Progenitor cell of endocrine pancreas (in vitro differentiated cells): Measurements from ENCODE around the gene PCCA. TPM values are rescaled to one million over a fixed set of nuclear protein-coding genes. Genes with fewer than 3 reads are reported as not detected.

Experiments
- DNase-seq: peaks from one replicate; pipeline ENCODE4 v3.0.0; 2021; ENCODE audit warnings: low spot score; ENCODE audit not compliant: unreplicated experiment
- H3K27ac Mint-ChIP-seq: 2 replicates; pipeline ENCODE4 v1.8.0; 2021; ENCODE audit warnings: mild to moderate bottlenecking, moderate library complexity, mixed read lengths
- H3K27me3 Mint-ChIP-seq: 2 replicates; pipeline ENCODE4 v1.8.0; 2021; ENCODE audit warnings: mixed read lengths
- H3K36me3 Mint-ChIP-seq: 2 replicates; pipeline ENCODE4 v1.8.0; 2022; ENCODE audit warnings: mixed read lengths; ENCODE audit not compliant: insufficient read depth
- H3K4me1 Mint-ChIP-seq: 2 replicates; pipeline ENCODE4 v1.8.0; 2021; ENCODE audit warnings: low read depth, mixed read lengths
- H3K4me3 Mint-ChIP-seq: 2 replicates; pipeline ENCODE4 v1.8.0; 2021; ENCODE audit warnings: low read depth, mild to moderate bottlenecking, moderate library complexity, mixed read lengths
- H3K9me3 Mint-ChIP-seq: 2 replicates; pipeline ENCODE4 v1.8.0; 2021; ENCODE audit warnings: low read depth, mixed read lengths
- CTCF ChIP-seq: fragments of 200-600 bp; sonication (generic); IDR thresholded peaks from one replicate; pipeline ENCODE4 v1.5.0; 2021; ENCODE audit warnings: antibody characterized with exemption, mild to moderate bottlenecking; ENCODE audit not compliant: unreplicated experiment
- total RNA-seq: library from RNA; stranded (reverse); gene quantifications from 2 replicates; pipeline ENCODE4 v1.2.1, GENCODE V29; 2021

PCCA gene
- total RNA-seq, 1 donor from 2014 or later, result 48.1 TPM

- TF ChIP-seq CTCF, result no peak
- Mint-ChIP-seq H3K27me3 (no peaks in the 10 kb centered on the region), H3K4me1 (peaks cover 6% of the 10 kb centered on the region), H3K36me3 (peaks cover 27% of the 10 kb centered on the region), H3K27ac (no peak overlapping the region), H3K9me3 (peaks cover 5% of the 10 kb centered on the region), H3K4me3 (no peak overlapping the region)
- no peak for DNase-seq
Measured at GRCh38 chr13:100115693-100116254, 26.9 kb downstream of the PCCA start.

GRCh38 chr13:100124265-100124664 lies 35.4 kb downstream of the PCCA start:
- H3K4me3 Mint-ChIP-seq, result no peak overlapping the region
- peaks cover 7% of the 10 kb centered on the region for H3K4me1 Mint-ChIP-seq
- DNase-seq, result no peak
- H3K27ac Mint-ChIP-seq, result no peak overlapping the region
- no peaks in the 10 kb centered on the region for H3K27me3 Mint-ChIP-seq
- H3K9me3 Mint-ChIP-seq, result peaks cover 13% of the 10 kb centered on the region
- TF ChIP-seq CTCF, result no peak
- H3K36me3 Mint-ChIP-seq, result peaks cover 21% of the 10 kb centered on the region

- H3K9me3 Mint-ChIP-seq, result peaks cover 8% of the 10 kb centered on the region
- no peak overlapping the region for H3K4me3 Mint-ChIP-seq
- no peak for TF ChIP-seq CTCF
- no peak for DNase-seq
- H3K36me3 Mint-ChIP-seq, result peaks cover 11% of the 10 kb centered on the region
- peaks cover 8% of the 10 kb centered on the region for H3K4me1 Mint-ChIP-seq
- H3K27me3 Mint-ChIP-seq, result no peaks in the 10 kb centered on the region
- no peak overlapping the region for H3K27ac Mint-ChIP-seq
Measured at GRCh38 chr13:100125946-100126345, 37.1 kb downstream of the PCCA start.

DNA sequence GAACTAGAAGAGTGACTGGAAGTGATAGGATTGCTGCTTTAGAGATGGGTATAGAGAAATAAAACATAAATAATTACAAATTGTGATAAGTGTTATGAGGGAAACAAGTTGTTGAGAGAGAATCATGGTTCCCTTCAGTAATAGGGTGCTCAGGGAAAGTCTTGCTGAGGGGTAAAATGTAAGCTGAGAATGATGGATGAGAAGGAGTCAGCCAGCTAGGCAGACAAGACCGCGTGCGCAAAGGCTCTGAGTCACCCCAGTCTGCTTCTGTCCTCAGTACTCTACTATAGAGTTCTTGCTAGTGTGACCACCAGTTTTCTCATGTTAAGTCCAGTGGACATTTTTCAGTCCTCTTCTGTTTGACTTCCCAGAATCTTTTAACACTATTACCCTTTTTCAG lies 39.5 kb downstream of the PCCA start:
- H3K27me3 Mint-ChIP-seq, result no peaks in the 10 kb centered on the region
- no peak for DNase-seq
- H3K36me3 Mint-ChIP-seq, result peaks cover 6% of the 10 kb centered on the region
- H3K4me3 Mint-ChIP-seq, result no peak overlapping the region
- H3K27ac Mint-ChIP-seq, result no peak overlapping the region
- no peak for TF ChIP-seq CTCF
- H3K4me1 Mint-ChIP-seq, result peaks cover 8% of the 10 kb centered on the region
- no peaks in the 10 kb centered on the region for H3K9me3 Mint-ChIP-seq

GRCh38 chr13:100128838-100129237 lies 39.9 kb downstream of the PCCA start:
- DNase-seq, result no peak
- H3K27ac Mint-ChIP-seq, result no peak overlapping the region
- H3K4me1 Mint-ChIP-seq, result peaks cover 8% of the 10 kb centered on the region
- peaks cover 4% of the 10 kb centered on the region for H3K36me3 Mint-ChIP-seq
- TF ChIP-seq CTCF, result no peak
- no peak overlapping the region for H3K4me3 Mint-ChIP-seq
- no peaks in the 10 kb centered on the region for H3K9me3 Mint-ChIP-seq
- H3K27me3 Mint-ChIP-seq, result no peaks in the 10 kb centered on the region
